ACC112 (cell line): Measurements from ENCODE around the gene KPNB1.

Experiments
- H2AFZ ChIP-seq: fragments of 200-600 bp; sonication (generic); one replicate; pipeline ENCODE4 v1.6.0; 2017; ENCODE audit warnings: antibody characterized with exemption, low read length; ENCODE audit not compliant: unreplicated experiment
- H3K27ac ChIP-seq: fragments of 200-600 bp; sonication (generic); 2 replicates; pipeline ENCODE4 v1.5.1; 2014; ENCODE audit warnings: low read depth, mild to moderate bottlenecking, antibody characterized with exemption, low read length, moderate library complexity
- H3K27me3 ChIP-seq: fragments of 200-600 bp; sonication (generic); 2 replicates; pipeline ENCODE4 v1.6.1; 2014; ENCODE audit warnings: mild to moderate bottlenecking, antibody characterized with exemption, low read length, moderate library complexity, mixed read lengths; ENCODE audit not compliant: insufficient read depth
- H3K36me3 ChIP-seq: fragments of 200-600 bp; sonication (generic); 2 replicates; pipeline ENCODE4 v1.6.1; 2016; ENCODE audit warnings: mild to moderate bottlenecking, antibody characterized with exemption, low read length, moderate library complexity, mixed read lengths; ENCODE audit not compliant: insufficient read depth
- H3K4me1 ChIP-seq: fragments of 200-600 bp; sonication (generic); one replicate; pipeline ENCODE4 v1.6.1; 2016; ENCODE audit warnings: low read length, mixed read lengths; ENCODE audit not compliant: insufficient read depth, unreplicated experiment, control insufficient read depth
- H3K4me3 ChIP-seq: fragments of 200-600 bp; sonication (generic); 2 replicates; pipeline ENCODE4 v1.5.1; 2014; ENCODE audit warnings: mild to moderate bottlenecking, low read depth, low read length
- H3K79me2 ChIP-seq: fragments of 200-600 bp; sonication (generic); one replicate; pipeline ENCODE4 v1.6.0; 2016; ENCODE audit warnings: low read length; ENCODE audit not compliant: control insufficient read depth, unreplicated experiment, insufficient read depth

Gene KPNB1

DNA sequence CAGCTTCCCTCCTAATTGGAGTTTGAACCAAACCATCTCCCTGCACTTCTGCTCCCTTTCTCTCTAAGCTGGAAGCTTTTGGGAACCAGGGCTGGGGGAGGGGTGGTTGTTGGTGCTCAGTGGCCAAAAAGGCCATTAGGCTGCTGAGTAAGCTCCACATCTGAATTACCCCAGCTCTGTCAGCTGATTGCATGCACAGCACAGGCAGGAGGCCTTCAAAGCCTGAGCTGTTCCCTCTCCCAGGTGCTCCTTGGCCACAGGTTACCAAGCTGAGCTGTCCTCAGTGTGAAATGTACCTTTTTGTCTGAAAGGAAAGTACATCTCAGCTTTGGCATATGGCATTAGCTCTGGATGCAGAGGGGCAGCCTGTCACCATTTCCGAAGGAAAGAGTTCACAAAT is 38.0 kb downstream of the KPNB1 start:
- H3K4me1 ChIP-seq, result peaks cover 38% of the 10 kb centered on the region
- H2AFZ ChIP-seq, result no peak overlapping the region
- no peak overlapping the region for H3K4me3 ChIP-seq
- peaks cover 19% of the 10 kb centered on the region for H3K36me3 ChIP-seq
- peak overlapping the region; percentile 89 for H3K27ac ChIP-seq
- no peaks in the 10 kb centered on the region for H3K27me3 ChIP-seq
- no peaks in the 10 kb centered on the region for H3K79me2 ChIP-seq

- H3K4me3 ChIP-seq, result no peak overlapping the region
- H3K79me2 ChIP-seq, result no peaks in the 10 kb centered on the region
- no peak overlapping the region for H3K27ac ChIP-seq
- peaks cover 32% of the 10 kb centered on the region for H3K4me1 ChIP-seq
- H3K27me3 ChIP-seq, result no peaks in the 10 kb centered on the region
- H2AFZ ChIP-seq, result no peak overlapping the region
- 0 out of 2 replicates have a peak, but pooled peaks cover 5% of the 10 kb centered on the region for H3K36me3 ChIP-seq
Observed at GRCh38 chr17:47690121-47690520, 40.4 kb downstream of the KPNB1 start.

DNA sequence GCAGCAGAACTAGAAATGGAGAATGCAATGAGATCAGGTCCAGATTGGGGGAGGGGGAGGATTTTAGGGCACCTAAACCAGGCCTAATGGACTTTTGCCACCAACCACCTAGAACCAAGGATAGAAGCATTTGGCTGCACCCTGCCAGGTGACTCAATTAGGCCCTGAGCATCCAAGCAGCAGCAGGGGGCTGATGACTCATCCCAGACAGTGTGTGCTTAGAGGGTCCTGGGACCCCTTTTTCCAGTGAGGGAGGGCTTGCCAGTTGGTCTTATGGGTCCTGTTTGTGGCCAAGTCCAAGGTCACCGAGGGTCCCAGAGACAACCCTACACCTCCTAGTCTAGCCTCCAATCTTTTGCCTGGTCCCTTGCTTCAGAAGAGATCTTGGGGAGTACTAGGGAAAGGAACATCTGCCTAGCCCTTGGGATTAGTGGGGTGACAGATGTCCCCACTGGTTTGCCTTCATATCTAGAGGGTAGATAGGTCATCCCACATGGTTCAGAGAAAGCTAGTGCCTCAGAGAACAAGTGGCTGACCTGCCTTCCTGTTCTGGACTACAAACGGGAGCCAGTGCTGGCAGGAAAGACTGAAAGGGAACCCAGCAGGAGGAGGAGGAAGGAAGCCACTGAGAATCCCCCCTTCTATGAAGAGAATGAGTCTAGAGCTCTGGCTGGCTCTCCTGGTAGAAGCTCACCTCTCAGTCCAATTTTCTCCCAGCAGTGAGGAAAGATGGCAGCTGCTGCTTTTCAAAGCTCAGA is 42.6 kb downstream of the KPNB1 start:
- no peak overlapping the region for H2AFZ ChIP-seq
- no peak overlapping the region for H3K27ac ChIP-seq

GRCh38 chr17:47692895-47693730 is 43.4 kb downstream of the KPNB1 start:
- Histone ChIP-seq H3K4me3 (peak overlapping the region; percentile 79), H3K4me1 (peaks cover 12% of the 10 kb centered on the region), H2AFZ (peak overlapping the region; percentile 83), H3K27ac (no peak overlapping the region), H3K36me3 (no peaks in the 10 kb centered on the region), H3K79me2 (no peaks in the 10 kb centered on the region), H3K27me3 (no peaks in the 10 kb centered on the region)

More for the DNA sequence above, 42.6 kb downstream of the KPNB1 start:
- H3K79me2 ChIP-seq, result no peaks in the 10 kb centered on the region
- peaks cover 13% of the 10 kb centered on the region for H3K4me1 ChIP-seq
- no peaks in the 10 kb centered on the region for H3K27me3 ChIP-seq
- H3K4me3 ChIP-seq, result no peak overlapping the region
- no peaks in the 10 kb centered on the region for H3K36me3 ChIP-seq

- no peak within 1 kb of the TSS for H3K27ac ChIP-seq
- H3K27me3 ChIP-seq, result no peaks in the 10 kb centered on the region
- no peaks in the 10 kb centered on the region for H3K79me2 ChIP-seq
- H3K36me3 ChIP-seq, result no peaks in the 10 kb centered on the region
- H3K4me1 ChIP-seq, result peaks cover 12% of the 10 kb centered on the region
- H2AFZ ChIP-seq, result peak within 1 kb of the TSS; percentile 83
- peak within 1 kb of the TSS; percentile 87 for H3K4me3 ChIP-seq
Observed at GRCh38 chr17:47693731-47694580, 44.2 kb downstream of the KPNB1 start, which contains the start of gene TBKBP1. TSS of gene TBKBP1 (plus strand) at chr17:47694161. CDS start at chr17:47696113, 1,952 bp downstream.

- Histone ChIP-seq H3K27me3 (no peaks in the 10 kb centered on the region), H3K4me3 (peak overlapping the region; percentile 87), H3K79me2 (no peaks in the 10 kb centered on the region), H3K27ac (no peak overlapping the region), H3K36me3 (no peaks in the 10 kb centered on the region), H2AFZ (peak overlapping the region; percentile 72), H3K4me1 (peaks cover 12% of the 10 kb centered on the region)
Observed at GRCh38 chr17:47694581-47695428, 45.1 kb downstream of the KPNB1 start.

GRCh38 chr17:47695429-47696376 is 46.0 kb downstream of the KPNB1 start:
- Histone ChIP-seq H2AFZ (peak overlapping the region; percentile 72), H3K36me3 (no peaks in the 10 kb centered on the region), H3K4me3 (peak overlapping the region; percentile 87), H3K79me2 (no peaks in the 10 kb centered on the region), H3K27me3 (no peaks in the 10 kb centered on the region), H3K27ac (no peak overlapping the region), H3K4me1 (peaks cover 12% of the 10 kb centered on the region)

DNA sequence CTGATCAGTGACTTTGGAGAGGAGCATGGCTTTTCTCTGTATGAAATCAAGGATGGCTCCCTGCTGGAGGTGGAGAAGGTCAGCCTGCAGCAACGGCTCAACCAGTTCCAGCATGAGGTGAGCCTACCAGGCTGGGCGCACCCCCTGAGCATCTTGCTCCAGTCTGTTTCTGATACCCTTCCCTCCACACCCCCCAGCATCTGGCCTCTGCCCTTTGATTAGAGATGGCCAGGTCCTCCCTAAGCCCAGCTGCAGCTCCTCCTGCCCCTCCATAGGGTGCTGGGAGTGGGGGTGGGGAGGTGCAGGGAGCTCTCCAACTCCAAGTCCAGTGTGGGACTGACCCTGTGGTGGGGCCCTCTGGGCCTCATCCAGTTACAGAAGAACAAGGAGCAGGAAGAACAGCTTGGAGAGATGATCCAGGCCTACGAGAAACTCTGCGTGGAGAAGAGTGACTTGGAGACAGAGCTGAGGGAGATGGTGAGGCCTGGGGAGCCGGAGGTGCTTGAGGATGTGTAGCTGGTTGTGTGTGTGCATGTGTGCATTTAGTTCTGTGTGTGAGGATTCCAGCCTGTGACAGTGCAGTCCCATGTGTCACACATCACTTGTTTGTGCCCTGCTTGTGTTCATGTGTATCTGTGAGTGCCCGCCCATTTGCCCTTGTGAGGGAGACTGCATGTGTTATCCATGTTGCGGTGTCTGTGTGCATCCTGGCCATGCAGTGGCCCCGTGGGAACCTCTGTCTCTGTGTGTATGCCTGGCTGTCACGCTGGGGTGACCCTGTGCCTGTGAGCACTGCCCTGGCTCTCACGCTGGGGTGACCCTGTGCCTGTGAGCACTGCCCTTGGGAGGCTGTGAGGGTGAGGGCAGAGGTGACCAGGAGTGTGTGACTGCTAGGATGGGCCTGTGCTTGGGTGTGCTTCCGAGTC is 47.3 kb downstream of the KPNB1 start:
- Histone ChIP-seq H3K79me2 (no peaks in the 10 kb centered on the region), H3K4me3 (no peak overlapping the region), H3K27ac (no peak overlapping the region), H3K4me1 (peaks cover 12% of the 10 kb centered on the region), H3K27me3 (no peaks in the 10 kb centered on the region), H3K36me3 (no peaks in the 10 kb centered on the region), H2AFZ (no peak overlapping the region)
